HG03060 (cell line): Measurements from ENCODE around the gene PRPSAP1.
"Not testable (repeated sequence)": the region's sequence is repeated elsewhere in the genome, so short reads cannot be mapped to it uniquely, and the experiment has no call there.

Source experiments
- ATAC-seq: cut with Tn5 transposase; IDR thresholded peaks from one replicate; pipeline ENCODE4 v1.9.1; 2021; ENCODE audit warnings: low read depth, moderate number of reproducible peaks; ENCODE audit not compliant: unreplicated experiment

PRPSAP1 gene

DNA sequence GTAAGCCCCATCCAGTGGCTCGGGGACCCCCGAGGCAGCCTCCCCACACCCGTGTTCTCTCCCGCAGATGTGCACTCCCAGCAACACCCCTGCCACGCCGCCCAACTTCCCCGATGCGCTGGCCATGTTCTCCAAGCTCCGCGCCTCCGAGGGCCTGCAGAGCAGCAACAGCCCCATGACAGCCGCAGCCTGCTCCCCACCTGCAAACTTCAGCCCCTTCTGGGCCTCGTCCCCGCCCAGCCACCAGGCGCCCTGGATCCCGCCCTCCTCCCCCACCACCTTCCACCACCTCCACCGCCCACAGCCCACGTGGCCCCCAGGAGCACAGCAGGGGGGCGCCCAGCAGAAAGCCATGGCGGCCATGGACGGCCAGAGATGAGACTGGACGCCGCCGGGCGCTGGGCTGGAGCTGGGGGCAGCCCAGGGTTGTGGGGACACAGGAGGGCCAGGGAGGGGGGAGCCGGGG lies 83.6 kb downstream of the PRPSAP1 start:
- ATAC-seq, result no peak

- ATAC-seq, result no peak
Measured at GRCh38 chr17:76268991-76269981, 84.4 kb downstream of the PRPSAP1 start.

GRCh38 chr17:76268015-76268749 lies 85.5 kb downstream of the PRPSAP1 start:
- no peak for ATAC-seq

- not testable (repeated sequence) for ATAC-seq
Measured at GRCh38 chr17:76267581-76268001, 86.1 kb downstream of the PRPSAP1 start.

DNA sequence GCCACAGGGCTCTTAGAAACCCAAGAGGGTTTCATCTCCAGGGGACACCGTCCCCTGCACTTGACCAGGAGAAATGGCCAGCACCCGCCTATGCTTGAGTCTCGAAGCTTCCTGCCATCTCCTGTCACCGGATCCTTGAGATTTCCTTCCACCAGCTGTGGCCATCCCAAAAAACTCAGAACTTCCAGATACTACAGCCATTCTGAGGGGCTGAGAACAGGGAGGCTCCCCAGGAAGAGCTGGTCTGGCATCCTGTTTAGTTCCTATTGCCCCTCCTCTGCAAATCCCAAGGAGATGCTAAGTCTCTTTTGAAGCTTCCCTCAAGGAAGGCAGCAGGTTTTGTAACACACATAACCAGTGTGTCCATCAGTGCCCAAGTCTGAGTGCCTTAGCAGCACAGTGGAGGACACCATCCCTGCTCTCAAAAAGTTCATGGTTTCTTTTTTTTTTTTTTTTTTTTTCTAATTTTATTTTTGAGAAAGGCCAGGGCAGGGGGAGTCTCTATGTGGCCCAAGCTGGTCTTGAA lies 86.6 kb downstream of the PRPSAP1 start:
- no peak for ATAC-seq

DNA sequence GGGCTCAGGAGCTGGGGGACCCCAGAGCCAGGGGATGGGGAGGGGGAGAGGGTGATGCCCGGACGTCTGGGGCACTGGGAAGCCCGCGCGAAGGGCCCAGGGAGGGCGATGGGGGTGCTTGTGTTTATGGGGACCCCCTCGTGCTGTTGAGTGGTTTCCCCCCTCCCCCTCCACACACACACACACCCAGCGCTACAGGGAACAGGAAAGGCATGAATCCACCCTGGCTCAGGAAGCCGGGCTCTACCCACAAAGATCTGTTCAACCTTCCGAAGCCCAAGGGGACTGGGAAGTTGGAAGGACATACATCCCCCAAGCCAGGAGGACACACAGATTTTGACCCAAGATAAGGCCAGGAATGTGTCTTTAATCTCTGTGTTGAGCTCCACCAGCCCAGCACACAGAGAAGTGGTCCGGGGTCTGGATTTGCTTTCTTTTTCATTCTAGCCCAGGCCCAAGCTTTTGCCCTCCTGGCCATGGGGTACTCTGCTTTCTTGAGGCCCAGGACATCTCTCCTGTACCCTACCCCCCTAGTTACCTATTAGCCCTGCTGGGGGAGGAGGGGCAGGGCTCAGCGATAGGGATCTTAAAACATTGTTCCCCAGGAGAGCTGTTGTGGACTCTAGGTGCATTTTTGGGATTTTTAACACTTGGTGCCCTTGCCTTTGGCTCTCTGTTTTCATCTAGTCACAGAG lies 87.3 kb downstream of the PRPSAP1 start:
- ATAC-seq, result no peak

DNA sequence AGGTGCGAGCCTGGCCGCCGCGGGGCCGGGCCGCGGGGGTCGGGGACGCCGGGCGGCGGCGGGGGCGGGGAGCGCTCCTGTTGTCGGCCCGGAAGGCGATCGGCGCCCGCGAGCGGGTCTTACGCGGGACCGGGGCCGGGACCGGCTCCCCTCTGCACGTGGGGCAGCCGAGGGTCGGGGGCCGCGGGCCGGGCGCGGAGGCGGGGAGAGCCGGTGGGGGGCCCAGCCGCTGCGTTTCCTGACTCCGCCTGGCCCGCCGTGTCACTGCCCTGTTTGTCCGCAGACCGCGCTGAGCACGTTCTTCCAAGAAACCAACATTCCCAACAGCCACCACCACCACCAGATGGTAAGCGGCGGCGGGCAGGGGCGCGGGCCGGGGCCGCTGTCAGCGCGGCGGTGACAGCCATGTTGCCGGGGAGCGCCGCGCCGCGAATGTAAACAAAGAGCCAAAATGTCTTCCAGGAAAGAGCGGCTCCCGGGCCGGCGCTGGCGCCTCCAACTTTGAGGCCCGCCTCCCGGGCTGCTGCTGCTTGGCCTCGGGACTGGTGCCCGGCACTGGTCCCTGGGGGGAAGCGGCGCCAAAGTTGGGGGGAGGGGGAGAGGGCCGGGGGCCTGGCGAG lies 88.0 kb downstream of the PRPSAP1 start:
- no peak for ATAC-seq

DNA sequence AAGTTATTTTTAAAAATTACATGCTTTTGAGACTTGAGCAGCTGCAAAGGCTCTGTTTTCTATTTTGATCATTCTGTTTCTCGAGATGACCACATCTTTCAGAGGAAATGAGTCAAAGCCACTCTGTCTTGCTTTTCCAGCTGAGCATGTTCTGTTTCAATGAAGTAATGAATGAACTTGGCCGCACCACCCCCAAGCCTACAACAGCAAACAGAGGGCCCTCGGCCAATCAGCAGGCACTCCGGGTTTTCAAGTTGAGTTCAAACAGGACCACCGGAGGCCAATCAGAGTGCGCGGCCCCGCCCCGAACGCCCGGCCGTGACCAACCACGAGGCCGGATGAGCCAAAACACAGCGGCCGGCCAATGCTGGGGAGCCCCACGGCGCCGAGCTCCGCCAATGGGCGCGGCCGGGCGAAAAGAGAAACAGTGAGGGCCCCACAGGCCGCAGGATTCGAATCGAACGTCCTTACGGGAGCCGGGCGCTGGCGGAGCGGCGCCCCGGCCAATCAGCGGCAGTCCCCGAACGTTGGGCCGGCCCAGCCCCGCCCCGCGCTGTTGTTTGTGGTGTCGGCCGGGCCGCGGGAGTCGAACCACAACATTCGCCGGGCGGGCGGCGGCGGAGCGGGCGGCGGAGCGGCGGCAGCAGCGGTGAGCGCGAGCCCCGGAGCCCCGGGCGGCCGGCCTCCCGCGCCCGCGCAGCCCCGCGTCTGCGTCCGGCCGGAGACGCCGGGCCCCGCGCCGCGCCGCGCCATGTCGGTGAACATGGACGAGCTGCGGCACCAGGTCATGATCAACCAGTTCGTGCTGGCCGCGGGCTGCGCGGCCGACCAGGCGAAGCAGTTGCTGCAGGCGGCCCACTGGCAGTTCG lies 88.7 kb downstream of the PRPSAP1 start, which contains the start of gene UBALD2:
Gene UBALD2 (plus strand): TSS at position 594 of the 869 bp plus-strand sequence. CDS start 158 bp downstream, at position 752.
- ATAC-seq, result peak; percentile 51

GRCh38 chr17:76264425-76264754 lies 89.3 kb downstream of the PRPSAP1 start:
- no peak for ATAC-seq

GRCh38 chr17:76263896-76264295 lies 89.8 kb downstream of the PRPSAP1 start:
- no peak for ATAC-seq

GRCh38 chr17:76262732-76263344 lies 90.9 kb downstream of the PRPSAP1 start:
- no peak for ATAC-seq

GRCh38 chr17:76261421-76262215 lies 92.1 kb downstream of the PRPSAP1 start:
- ATAC-seq, result no peak

DNA sequence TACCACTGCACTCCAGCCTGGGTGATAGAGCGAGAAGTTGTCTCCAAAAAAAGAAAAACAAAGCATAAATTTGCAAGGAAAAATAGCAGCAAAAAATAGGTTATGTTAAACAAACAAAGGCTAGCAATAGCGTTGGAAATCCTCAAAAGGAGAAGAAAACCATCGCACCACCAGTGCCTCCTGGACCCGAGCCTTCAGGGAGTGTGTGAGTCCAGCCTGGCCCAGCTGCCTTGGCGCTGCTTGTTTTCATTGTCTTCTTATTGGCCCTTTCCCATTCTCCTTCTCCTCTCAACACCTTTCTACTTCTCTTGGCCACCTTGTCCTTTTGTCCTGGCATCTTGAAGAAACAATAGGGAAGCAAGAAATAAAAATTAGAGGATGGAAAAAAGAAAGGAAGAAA lies 93.0 kb downstream of the PRPSAP1 start:
- ATAC-seq, result no peak

DNA sequence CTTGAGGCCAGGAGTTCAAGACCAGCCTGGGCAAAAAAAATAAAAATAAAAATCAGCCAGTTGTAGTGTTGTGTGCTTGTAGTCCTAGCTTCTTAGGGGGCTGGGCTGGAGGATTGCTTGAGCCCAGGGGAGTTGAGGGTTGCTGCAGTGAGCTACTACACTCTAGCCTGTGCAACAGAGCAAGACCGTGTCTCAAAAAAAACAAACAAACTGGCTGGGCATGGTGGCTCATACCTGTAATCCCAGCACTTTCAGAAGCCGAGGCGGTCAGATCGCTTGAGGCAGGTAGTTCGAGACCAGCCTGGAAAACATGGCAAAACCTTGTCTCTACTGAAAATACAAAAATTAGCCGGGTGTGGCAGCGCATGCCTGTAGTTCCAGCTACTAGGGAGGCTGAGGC lies 93.5 kb downstream of the PRPSAP1 start:
- ATAC-seq, result no peak
